Measurements from ENCODE around the gene ACO2. TPM values are rescaled to one million over a fixed set of nuclear protein-coding genes. Genes with fewer than 3 reads are reported as not detected.

ACO2 gene
- polyA plus RNA-seq, 1 of the 3 experiments (the other 2 are of a cell fraction), result 47.0 TPM

DNA sequence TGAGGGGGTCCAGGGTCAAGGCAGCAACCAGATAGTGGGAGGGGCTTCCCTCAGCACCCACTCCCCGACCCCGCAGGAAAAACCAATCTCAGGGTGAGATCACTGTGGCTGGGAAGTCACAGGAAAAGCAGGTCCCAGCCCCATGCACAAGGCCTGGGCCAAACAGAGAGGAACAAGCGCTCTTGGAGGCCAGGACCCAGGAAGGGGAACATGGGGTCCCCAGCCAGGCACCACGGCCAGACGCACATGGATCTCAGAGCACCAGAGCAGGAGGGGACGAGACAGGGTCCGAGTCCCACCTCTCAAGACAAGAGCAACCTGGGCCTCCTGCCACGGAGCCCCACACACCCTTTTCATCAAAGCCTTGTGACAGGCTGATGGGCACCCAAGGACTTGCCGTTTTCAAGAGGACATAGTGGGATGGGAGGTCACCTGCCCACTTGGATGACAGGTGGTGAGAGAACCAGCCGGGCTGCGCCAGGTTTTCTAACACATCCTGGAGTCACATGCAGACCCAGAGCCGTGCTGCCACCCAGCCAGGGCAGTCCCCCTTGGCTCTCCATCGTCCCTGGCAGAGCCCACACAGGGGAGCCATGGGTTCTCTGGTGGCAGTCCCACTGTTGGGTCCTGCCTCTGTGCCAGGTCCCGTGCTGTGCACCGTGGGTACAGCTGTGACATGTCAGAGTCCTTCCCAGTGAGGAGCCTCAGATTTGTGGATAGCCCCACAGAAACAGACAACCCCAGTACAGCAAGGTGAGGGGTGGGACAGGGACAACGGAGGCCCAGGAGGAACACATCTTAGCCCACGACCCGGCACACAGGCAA is 62.2 kb downstream of the ACO2 start:
- no peak overlapping the region for H3K4me2 ChIP-seq
- no peak for TF ChIP-seq RAD21 (IDR thresholded peaks at IDR 0.05; ENCODE audit: low read length)
- TF ChIP-seq RXRA (IDR thresholded peaks at IDR 0.05; ENCODE audit: borderline replicate concordance, low read depth), result no peak
- TF ChIP-seq TEAD4 (IDR thresholded peaks at IDR 0.05; ENCODE audit: borderline replicate concordance, insufficient read depth), result no peak
- TF ChIP-seq FOXM1 (IDR thresholded peaks at IDR 0.05; ENCODE audit: low read depth), result no peak
- no peak for TF ChIP-seq RCOR1 (IDR thresholded peaks at IDR 0.05; ENCODE audit: low read length)
- TF ChIP-seq CHD2 (IDR thresholded peaks at IDR 0.05; ENCODE audit: low read length, partially characterized antibody), result no peak
- TF ChIP-seq, protein P1, sequence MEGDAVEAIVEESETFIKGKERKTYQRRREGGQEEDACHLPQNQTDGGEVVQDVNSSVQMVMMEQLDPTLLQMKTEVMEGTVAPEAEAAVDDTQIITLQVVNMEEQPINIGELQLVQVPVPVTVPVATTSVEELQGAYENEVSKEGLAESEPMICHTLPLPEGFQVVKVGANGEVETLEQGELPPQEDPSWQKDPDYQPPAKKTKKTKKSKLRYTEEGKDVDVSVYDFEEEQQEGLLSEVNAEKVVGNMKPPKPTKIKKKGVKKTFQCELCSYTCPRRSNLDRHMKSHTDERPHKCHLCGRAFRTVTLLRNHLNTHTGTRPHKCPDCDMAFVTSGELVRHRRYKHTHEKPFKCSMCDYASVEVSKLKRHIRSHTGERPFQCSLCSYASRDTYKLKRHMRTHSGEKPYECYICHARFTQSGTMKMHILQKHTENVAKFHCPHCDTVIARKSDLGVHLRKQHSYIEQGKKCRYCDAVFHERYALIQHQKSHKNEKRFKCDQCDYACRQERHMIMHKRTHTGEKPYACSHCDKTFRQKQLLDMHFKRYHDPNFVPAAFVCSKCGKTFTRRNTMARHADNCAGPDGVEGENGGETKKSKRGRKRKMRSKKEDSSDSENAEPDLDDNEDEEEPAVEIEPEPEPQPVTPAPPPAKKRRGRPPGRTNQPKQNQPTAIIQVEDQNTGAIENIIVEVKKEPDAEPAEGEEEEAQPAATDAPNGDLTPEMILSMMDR (IDR thresholded peaks at IDR 0.05), result no peak
- TF ChIP-seq EP300 (IDR thresholded peaks at IDR 0.05; ENCODE audit: borderline replicate concordance in 1 of 2, low read depth in 1 of 2, low read length in 1 of 2), result no peak
- no peak for TF ChIP-seq NFIC (IDR thresholded peaks at IDR 0.05; ENCODE audit: borderline replicate concordance)
- TF ChIP-seq SIN3A (IDR thresholded peaks at IDR 0.05; ENCODE audit: borderline replicate concordance, low read depth, low read length), result no peak
- TF ChIP-seq, protein P2, sequence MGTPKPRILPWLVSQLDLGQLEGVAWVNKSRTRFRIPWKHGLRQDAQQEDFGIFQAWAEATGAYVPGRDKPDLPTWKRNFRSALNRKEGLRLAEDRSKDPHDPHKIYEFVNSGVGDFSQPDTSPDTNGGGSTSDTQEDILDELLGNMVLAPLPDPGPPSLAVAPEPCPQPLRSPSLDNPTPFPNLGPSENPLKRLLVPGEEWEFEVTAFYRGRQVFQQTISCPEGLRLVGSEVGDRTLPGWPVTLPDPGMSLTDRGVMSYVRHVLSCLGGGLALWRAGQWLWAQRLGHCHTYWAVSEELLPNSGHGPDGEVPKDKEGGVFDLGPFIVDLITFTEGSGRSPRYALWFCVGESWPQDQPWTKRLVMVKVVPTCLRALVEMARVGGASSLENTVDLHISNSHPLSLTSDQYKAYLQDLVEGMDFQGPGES (IDR thresholded peaks at IDR 0.05; ENCODE audit: low read depth, low read length), result no peak
- TF ChIP-seq POLR2AphosphoS5 (IDR thresholded peaks at IDR 0.05; ENCODE audit: low read depth, low read length), result no peak
- no peaks in the 10 kb centered on the region for H4K20me1 ChIP-seq (ENCODE audit: insufficient read depth)
- no peak overlapping the region for H3K27ac ChIP-seq (ENCODE audit: low read depth in 2 of 2, low read length in 1 of 2)
- DNase-seq, result no peak
- ChIA-PET POLR2A (no interaction called here), CTCF (interaction anchor here (1.4 kb wide), 1 partner anchor 128 kb away, joined by 3 read pairs; no protein-coding TSS in a partner anchor)
- H3K4me1 ChIP-seq (ENCODE audit: control insufficient read depth in 1 of 2, insufficient read depth in 2 of 2, low read depth in 1 of 2, low read length in 1 of 2), result no peaks in the 10 kb centered on the region; a peak in 1 of 4 replicates
- H2AFZ ChIP-seq (ENCODE audit: low read depth), result no peak overlapping the region
- no peaks in the 10 kb centered on the region; the same call in 1 of the 2 replicates for H3K79me2 ChIP-seq (ENCODE audit: insufficient read depth)
- no peaks in the 10 kb centered on the region for H3K9me2 ChIP-seq
- H3K4me3 ChIP-seq (ENCODE audit: low read depth in 2 of 2, low read length in 1 of 2), result no peak overlapping the region
- peaks cover 0 to 16% of the 10 kb centered on the region in 2 experiments for H3K36me3 ChIP-seq (replicated peaks in 1 of 2; ENCODE audit: control insufficient read depth in 1 of 2, insufficient read depth in 2 of 2, low read length in 1 of 2)
- WGBS (ENCODE audit: low lambda C conversion rate), result 80% methylated on average over 5 of the region's 18 CpGs
- no peaks in the 10 kb centered on the region for H3F3A ChIP-seq (replicated peaks; ENCODE audit: insufficient read depth)
- H3K27me3 ChIP-seq (ENCODE audit: insufficient read depth), result no peaks in the 10 kb centered on the region
- no peaks in the 10 kb centered on the region for H3K9me3 ChIP-seq
- no peak overlapping the region for H3K9ac ChIP-seq
